Measurements from ENCODE around the gene SLC45A1.
A peak's percentile ranks its signal among the peaks of the same experiment; 100 is the strongest.

The SLC45A1 gene

GRCh38 chr1:8311068-8311718, 6.7 kb upstream of the SLC45A1 start:
- DNase-seq (ENCODE audit: low read depth): no peak

GRCh38 chr1:8312235-8313218, 5.4 kb upstream of the SLC45A1 start:
- no peak for DNase-seq (ENCODE audit: low read depth)

- no peak for DNase-seq (ENCODE audit: low read depth)
Observed at GRCh38 chr1:8313231-8313630, 4.7 kb upstream of the SLC45A1 start.

- DNase-seq (ENCODE audit: low read depth): peak; percentile 84
Observed at GRCh38 chr1:8314346-8315280, 3.3 kb upstream of the SLC45A1 start.

- DNase-seq (ENCODE audit: low read depth): no peak
Observed at GRCh38 chr1:8315573-8316475, 2.1 kb upstream of the SLC45A1 start.

- no peak for DNase-seq (ENCODE audit: low read depth)
Observed at GRCh38 chr1:8318436-8318835, 522 bp downstream of the SLC45A1 start.

- DNase-seq (ENCODE audit: low read depth): no peak
Observed at GRCh38 chr1:8321612-8322011, 3.7 kb downstream of the SLC45A1 start.

- no peak for DNase-seq (ENCODE audit: low read depth)
Observed at GRCh38 chr1:8323706-8324105, 5.8 kb downstream of the SLC45A1 start.

GRCh38 chr1:8324176-8324810, 6.4 kb downstream of the SLC45A1 start:
- DNase-seq (ENCODE audit: low read depth): no peak

GRCh38 chr1:8325771-8326170, 7.9 kb downstream of the SLC45A1 start:
- no peak for DNase-seq (ENCODE audit: low read depth)

GRCh38 chr1:8326265-8326664, 8.4 kb downstream of the SLC45A1 start:
- DNase-seq (ENCODE audit: low read depth): no peak

- no peak for DNase-seq (ENCODE audit: low read depth)
Observed at GRCh38 chr1:8328271-8328670, 10.4 kb downstream of the SLC45A1 start.

GRCh38 chr1:8329439-8329838, 11.5 kb downstream of the SLC45A1 start:
- DNase-seq (ENCODE audit: low read depth): no peak

GRCh38 chr1:8329858-8330257, 11.9 kb downstream of the SLC45A1 start:
- DNase-seq (ENCODE audit: low read depth): no peak

- no peak for DNase-seq (ENCODE audit: low read depth)
Observed at GRCh38 chr1:8330271-8331125, 12.6 kb downstream of the SLC45A1 start.

GRCh38 chr1:8332806-8333205, 14.9 kb downstream of the SLC45A1 start:
- no peak for DNase-seq (ENCODE audit: low read depth)

GRCh38 chr1:8333246-8333987, 15.5 kb downstream of the SLC45A1 start:
- no peak for DNase-seq (ENCODE audit: low read depth)

- no peak for DNase-seq (ENCODE audit: low read depth)
Observed at GRCh38 chr1:8334106-8334851, 16.4 kb downstream of the SLC45A1 start.

All from iris pigment epithelial cell (primary cell).